Measurements from ENCODE around the gene GPRC5D.

The GPRC5D gene

GRCh38 chr12:12982331-12982730 is 30.4 kb upstream of the GPRC5D start:
- in situ Hi-C loops (cut with HindIII; ENCODE audit: low sequenced_read_pairs), result no loop called here

- in situ Hi-C loops (cut with HindIII; ENCODE audit: low sequenced_read_pairs), result no loop called here
Observed at GRCh38 chr12:12979731-12980259, 27.8 kb upstream of the GPRC5D start.

DNA sequence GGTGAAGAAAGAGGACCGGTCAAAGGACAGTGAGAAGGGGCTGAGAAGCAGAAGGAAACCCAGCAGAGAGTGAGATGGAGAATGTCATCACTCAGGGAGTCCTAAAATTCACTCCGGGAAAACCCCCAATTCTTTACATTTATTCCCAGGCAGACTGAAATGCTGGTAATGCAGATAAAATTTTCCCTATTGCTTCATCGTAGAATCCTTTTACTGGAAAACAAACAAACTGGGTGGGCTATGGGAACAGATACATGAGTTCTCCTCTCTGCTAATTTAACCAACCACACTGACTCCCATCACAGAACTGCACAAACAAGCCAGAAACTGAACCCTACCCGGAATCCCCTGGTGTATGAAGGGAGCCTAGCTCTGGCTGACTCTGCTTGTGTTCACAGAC is 27.2 kb upstream of the GPRC5D start:
- in situ Hi-C loops (cut with HindIII; ENCODE audit: low sequenced_read_pairs), result no loop called here

- in situ Hi-C loops (cut with HindIII; ENCODE audit: low sequenced_read_pairs), result no loop called here
Observed at GRCh38 chr12:12977231-12977630, 25.3 kb upstream of the GPRC5D start.

DNA sequence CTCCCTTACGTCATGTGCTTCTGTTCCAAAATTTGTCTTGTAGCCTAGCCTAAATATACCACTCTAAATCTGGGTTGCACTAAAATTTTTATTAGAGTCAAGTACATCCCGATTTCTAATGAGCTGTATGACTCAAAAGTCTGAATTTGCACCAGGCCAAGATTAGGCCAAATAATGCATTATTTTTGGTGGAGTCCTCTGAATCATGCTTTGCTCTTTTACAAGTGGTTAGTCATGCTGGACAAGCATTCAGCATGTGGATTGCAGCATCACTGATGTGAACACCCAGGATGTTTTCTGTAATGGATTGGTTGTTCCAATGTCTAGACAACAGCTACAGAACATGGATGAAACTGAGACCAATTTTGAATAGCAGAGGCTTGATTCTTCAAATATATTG is 24.4 kb upstream of the GPRC5D start:
- in situ Hi-C loops (cut with HindIII; ENCODE audit: low sequenced_read_pairs), result no loop called here

DNA sequence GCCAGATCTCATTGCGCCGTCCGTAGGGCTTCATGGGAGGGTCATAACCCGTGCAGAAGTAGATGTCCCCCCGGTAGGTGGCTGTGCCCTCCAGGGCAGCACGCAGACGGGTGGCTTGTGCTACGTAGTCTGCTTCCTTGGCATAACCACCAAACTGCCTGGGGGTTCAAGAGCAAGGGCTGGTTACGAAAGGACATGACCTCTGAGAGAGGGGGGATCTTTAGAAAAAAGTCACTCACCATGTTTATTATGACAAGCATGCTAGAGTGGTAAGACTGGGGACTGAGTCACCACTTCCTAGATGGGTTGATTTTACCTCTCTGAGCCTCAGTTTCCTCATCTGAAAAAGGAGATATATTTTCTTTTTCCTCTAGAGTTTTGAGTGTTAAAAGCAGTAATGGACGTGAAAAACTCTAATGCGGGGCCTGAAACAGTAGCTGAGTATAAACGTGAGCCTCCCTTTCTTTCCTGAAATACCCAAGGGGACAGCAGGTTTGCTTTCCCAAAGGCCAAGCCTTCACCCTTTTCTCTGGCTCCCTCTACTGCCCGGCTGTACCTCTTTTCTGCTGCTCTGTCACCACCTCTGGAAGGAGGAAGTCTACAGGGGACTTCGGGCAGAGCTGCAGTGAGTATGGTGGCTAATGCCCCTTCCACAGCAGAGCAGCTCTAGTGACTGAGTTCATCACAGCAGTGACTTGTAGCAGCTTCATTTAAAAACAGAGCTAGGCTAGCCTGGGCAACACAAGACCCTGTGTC is 23.5 kb upstream of the GPRC5D start:
- in situ Hi-C loops (cut with HindIII; ENCODE audit: low sequenced_read_pairs), result no loop called here

- in situ Hi-C loops (cut with HindIII; ENCODE audit: low sequenced_read_pairs), result no loop called here
Observed at GRCh38 chr12:12974211-12974610, 22.2 kb upstream of the GPRC5D start.

GRCh38 chr12:12973019-12973418 is 21.0 kb upstream of the GPRC5D start:
- in situ Hi-C loops (cut with HindIII; ENCODE audit: low sequenced_read_pairs), result no loop called here

GRCh38 chr12:12965836-12966235 is 13.9 kb upstream of the GPRC5D start:
- in situ Hi-C loops (cut with HindIII; ENCODE audit: low sequenced_read_pairs), result no loop called here

DNA sequence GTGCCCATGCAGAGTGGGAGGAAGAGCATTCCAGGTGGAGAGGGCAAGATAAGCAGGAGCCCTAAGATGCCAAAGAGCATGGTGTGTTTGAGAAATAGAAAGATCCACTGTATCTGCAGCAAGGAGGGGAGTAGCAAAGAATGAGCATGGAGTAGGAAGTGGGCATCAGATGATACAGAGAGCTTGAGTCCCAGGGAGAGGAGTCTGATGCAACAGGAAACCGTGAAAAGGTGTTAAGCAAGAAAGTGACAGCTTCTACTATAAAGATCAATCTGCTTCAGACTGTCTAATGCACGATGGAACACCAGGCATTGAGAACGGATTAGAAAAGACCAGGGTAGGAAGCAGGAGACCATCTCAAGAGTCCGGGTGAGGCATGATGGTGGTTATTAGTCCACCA is 12.3 kb upstream of the GPRC5D start:
- in situ Hi-C loops (cut with HindIII; ENCODE audit: low sequenced_read_pairs), result no loop called here

- in situ Hi-C loops (cut with HindIII; ENCODE audit: low sequenced_read_pairs), result no loop called here
Observed at GRCh38 chr12:12960639-12961209, 8.8 kb upstream of the GPRC5D start.

- in situ Hi-C loops (cut with HindIII; ENCODE audit: low sequenced_read_pairs), result no loop called here
Observed at GRCh38 chr12:12958886-12959285, 6.9 kb upstream of the GPRC5D start.

DNA sequence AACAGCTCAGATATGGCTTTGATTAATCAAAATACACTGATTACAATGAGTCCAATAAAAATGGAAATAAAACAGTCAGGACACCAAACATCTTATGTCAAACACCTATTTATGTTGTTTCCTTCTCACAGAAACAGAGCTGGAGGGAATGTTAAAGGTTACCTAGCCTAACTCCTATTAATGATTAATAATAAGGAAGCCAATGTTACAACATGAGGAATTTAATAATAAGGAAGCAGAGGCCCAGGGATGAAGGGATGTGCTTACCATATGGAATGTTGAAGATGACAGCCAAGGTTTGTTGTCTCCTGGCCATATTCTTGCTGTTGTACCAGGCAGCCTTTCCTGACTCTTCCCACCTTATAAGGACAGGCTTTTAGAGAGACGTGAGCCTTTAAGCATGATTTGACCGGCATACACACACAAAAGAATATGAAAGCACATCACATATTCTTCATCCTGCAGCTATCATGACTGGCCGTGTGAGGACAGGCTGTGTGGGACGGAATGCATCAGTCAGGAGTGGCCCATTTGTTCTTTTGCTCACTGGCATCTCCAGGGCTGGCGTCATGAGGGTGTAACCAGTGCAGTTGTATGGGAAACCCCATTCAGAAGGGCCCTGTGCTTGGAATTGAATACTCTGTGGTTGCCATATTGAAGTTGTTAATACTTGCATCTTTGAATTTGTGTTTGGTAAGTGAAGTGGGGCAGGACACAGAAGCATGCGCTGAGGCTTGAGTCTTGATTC is 3.1 kb upstream of the GPRC5D start:
- in situ Hi-C loops (cut with HindIII; ENCODE audit: low sequenced_read_pairs), result no loop called here

DNA sequence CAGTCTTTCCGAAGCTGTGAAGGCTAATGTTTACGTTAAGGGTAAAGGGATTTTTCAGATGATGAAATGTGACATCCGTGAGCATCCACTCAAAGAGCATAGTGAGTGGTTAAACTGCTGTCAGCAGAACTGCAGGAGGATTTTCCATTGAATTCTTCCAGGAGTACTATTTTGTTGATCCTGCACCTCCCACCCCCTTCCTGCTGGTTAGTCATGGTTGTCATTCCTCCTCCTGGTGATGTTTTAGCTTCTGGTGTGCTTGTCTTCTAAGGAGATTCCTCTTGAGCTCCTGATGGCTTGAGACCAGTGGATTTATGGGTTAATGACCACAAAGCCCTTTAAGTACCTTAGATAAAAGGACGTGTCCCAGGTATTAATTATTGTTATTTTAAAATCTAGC is 2.4 kb upstream of the GPRC5D start:
- in situ Hi-C loops (cut with HindIII; ENCODE audit: low sequenced_read_pairs), result no loop called here

DNA sequence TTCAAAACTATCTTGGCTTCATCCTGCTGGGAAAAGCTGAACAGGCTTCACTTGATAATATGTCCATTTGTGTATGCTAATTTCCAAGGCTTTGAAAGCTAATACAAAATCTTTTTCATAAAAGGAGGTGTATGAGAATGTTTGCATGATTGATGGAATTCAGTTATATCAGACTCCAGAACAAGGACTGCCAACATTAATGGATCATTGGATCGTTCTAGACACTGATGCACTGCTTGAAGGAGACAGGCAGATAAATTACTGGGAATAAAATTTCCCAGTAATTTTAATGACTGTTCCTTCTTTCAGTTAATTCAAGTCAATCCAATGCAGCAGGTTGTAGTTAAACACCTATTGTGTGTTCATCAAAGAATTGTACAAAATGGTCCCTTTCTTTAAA is 466 bp downstream of the GPRC5D start:
- in situ Hi-C loops (cut with HindIII; ENCODE audit: low sequenced_read_pairs), result no loop called here

- in situ Hi-C loops (cut with HindIII; ENCODE audit: low sequenced_read_pairs), result loop anchor here (10.0 kb wide), 1 partner anchor 267 kb away; no protein-coding TSS in a partner anchor
Observed at GRCh38 chr12:12947902-12948301, 4.1 kb downstream of the GPRC5D start.

- in situ Hi-C loops (cut with HindIII; ENCODE audit: low sequenced_read_pairs), result loop anchor here (10.0 kb wide), 1 partner anchor 268 kb away; no protein-coding TSS in a partner anchor
Observed at GRCh38 chr12:12946686-12947355, 5.1 kb downstream of the GPRC5D start.

- in situ Hi-C loops (cut with HindIII; ENCODE audit: low sequenced_read_pairs), result loop anchor here (10.0 kb wide), 1 partner anchor 269 kb away; no protein-coding TSS in a partner anchor
Observed at GRCh38 chr12:12945591-12945990, 6.4 kb downstream of the GPRC5D start.

- in situ Hi-C loops (cut with HindIII; ENCODE audit: low sequenced_read_pairs), result loop anchor here (10.0 kb wide), 1 partner anchor 271 kb away; no protein-coding TSS in a partner anchor
Observed at GRCh38 chr12:12943586-12944260, 8.2 kb downstream of the GPRC5D start.
